Liver (tissue), 3 donors: ENCODE results near the gene TRIM41.

Experiments used
- EGR1 ChIP-seq, 2 donors: IDR thresholded peaks; 2 replicates each; pipeline ENCODE4 v1.6.1; 2016 to 2018; ENCODE audit warnings: antibody characterized with exemption in 2 of 2, low read depth in 2 of 2
- FOXA2 ChIP-seq: IDR thresholded peaks from 2 replicates; pipeline ENCODE4 v1.6.1; 2016; ENCODE audit warnings: antibody characterized with exemption
- GABPA ChIP-seq, 2 donors: IDR thresholded peaks in 1 of 2; conservative IDR thresholded peaks in 1 of 2; 2 replicates each; pipeline ENCODE4 v1.6.1; 2016; ENCODE audit warnings: antibody characterized with exemption in 2 of 2, mild to moderate bottlenecking in 1 of 2, moderate library complexity in 1 of 2
- HNF4A ChIP-seq, 2 donors: conservative IDR thresholded peaks; 2 replicates each; pipeline ENCODE4 v1.6.1; 2016; ENCODE audit warnings: antibody characterized with exemption in 2 of 2, mild to moderate bottlenecking in 2 of 2
- JUND ChIP-seq, 2 donors: IDR thresholded peaks; 2 replicates each; pipeline ENCODE4 v1.6.1; 2016; ENCODE audit warnings: antibody characterized with exemption in 2 of 2
- RAD21 ChIP-seq, 2 donors: IDR thresholded peaks; 2 replicates each; pipeline ENCODE4 v1.6.1; 2016; ENCODE audit warnings: antibody characterized with exemption in 2 of 2, mild to moderate bottlenecking in 2 of 2
- SP1 ChIP-seq: IDR thresholded peaks from 2 replicates; pipeline ENCODE4 v1.6.1; 2018; ENCODE audit warnings: antibody characterized with exemption, mild to moderate bottlenecking
- TAF1 ChIP-seq: conservative IDR thresholded peaks from 2 replicates; pipeline ENCODE4 v1.6.1; 2016; ENCODE audit warnings: antibody characterized with exemption, mild to moderate bottlenecking
- YY1 ChIP-seq: IDR thresholded peaks from 2 replicates; pipeline ENCODE4 v1.6.1; 2016; ENCODE audit warnings: antibody characterized with exemption, mild to moderate bottlenecking
- TF ChIP-seq, protein P1 (sequence below): fragments of 150-350 bp; IDR thresholded peaks from 2 replicates; pipeline ENCODE4 v1.5.1; 2017; ENCODE audit warnings: improper control_type of control experiment, low read depth, low read length; ENCODE audit not compliant: missing input control
- TF ChIP-seq, protein P2 (sequence below): IDR thresholded peaks from 2 replicates; pipeline ENCODE4 v1.6.1; 2016; ENCODE audit warnings: antibody characterized with exemption, mild to moderate bottlenecking
- TF ChIP-seq, protein P3 (sequence below): IDR thresholded peaks from 2 replicates; pipeline ENCODE4 v1.6.1; 2016; ENCODE audit warnings: antibody characterized with exemption
- donor health status: healthy.
- donor health status: healthy.

DNA sequence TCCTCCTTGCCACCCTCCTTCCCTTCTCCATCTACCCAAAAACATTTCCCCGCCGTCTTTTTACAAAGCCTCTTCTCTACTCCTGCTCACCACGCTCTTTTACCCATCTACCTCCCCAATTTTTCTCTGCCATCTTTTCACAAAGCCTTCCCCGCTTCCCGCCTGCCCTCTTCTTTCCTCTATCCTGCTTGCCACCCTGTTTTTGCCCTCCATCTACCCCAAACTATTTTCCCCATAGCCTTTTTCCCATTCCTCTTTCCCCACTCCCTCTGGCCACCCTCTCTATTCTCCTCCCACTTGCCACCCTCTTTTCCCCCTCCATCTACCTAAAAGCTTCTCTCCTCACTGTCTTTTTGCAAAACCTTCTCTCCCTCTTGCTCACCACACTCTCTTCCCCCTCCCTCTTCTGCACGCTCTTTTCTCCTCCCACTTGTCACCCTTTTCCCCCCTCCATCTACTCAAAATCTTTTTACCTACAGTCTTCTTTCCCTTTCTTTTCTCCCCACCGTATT lies 57.2 kb downstream of the TRIM41 start:
- TF ChIP-seq, protein P1, sequence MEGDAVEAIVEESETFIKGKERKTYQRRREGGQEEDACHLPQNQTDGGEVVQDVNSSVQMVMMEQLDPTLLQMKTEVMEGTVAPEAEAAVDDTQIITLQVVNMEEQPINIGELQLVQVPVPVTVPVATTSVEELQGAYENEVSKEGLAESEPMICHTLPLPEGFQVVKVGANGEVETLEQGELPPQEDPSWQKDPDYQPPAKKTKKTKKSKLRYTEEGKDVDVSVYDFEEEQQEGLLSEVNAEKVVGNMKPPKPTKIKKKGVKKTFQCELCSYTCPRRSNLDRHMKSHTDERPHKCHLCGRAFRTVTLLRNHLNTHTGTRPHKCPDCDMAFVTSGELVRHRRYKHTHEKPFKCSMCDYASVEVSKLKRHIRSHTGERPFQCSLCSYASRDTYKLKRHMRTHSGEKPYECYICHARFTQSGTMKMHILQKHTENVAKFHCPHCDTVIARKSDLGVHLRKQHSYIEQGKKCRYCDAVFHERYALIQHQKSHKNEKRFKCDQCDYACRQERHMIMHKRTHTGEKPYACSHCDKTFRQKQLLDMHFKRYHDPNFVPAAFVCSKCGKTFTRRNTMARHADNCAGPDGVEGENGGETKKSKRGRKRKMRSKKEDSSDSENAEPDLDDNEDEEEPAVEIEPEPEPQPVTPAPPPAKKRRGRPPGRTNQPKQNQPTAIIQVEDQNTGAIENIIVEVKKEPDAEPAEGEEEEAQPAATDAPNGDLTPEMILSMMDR, result no peak
- TF ChIP-seq, protein P2, sequence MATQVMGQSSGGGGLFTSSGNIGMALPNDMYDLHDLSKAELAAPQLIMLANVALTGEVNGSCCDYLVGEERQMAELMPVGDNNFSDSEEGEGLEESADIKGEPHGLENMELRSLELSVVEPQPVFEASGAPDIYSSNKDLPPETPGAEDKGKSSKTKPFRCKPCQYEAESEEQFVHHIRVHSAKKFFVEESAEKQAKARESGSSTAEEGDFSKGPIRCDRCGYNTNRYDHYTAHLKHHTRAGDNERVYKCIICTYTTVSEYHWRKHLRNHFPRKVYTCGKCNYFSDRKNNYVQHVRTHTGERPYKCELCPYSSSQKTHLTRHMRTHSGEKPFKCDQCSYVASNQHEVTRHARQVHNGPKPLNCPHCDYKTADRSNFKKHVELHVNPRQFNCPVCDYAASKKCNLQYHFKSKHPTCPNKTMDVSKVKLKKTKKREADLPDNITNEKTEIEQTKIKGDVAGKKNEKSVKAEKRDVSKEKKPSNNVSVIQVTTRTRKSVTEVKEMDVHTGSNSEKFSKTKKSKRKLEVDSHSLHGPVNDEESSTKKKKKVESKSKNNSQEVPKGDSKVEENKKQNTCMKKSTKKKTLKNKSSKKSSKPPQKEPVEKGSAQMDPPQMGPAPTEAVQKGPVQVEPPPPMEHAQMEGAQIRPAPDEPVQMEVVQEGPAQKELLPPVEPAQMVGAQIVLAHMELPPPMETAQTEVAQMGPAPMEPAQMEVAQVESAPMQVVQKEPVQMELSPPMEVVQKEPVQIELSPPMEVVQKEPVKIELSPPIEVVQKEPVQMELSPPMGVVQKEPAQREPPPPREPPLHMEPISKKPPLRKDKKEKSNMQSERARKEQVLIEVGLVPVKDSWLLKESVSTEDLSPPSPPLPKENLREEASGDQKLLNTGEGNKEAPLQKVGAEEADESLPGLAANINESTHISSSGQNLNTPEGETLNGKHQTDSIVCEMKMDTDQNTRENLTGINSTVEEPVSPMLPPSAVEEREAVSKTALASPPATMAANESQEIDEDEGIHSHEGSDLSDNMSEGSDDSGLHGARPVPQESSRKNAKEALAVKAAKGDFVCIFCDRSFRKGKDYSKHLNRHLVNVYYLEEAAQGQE, result no peak
- no peak for TF ChIP-seq TAF1
- no peak for TF ChIP-seq GABPA (IDR thresholded peaks at IDR 0.05 in 1 of 2, conservative IDR thresholded peaks at IDR 0.05 in 1 of 2)
- TF ChIP-seq YY1, result no peak
- TF ChIP-seq RAD21 (IDR thresholded peaks at IDR 0.05), result no peak
- TF ChIP-seq, protein P3, sequence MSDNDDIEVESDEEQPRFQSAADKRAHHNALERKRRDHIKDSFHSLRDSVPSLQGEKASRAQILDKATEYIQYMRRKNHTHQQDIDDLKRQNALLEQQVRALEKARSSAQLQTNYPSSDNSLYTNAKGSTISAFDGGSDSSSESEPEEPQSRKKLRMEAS, result no peak
- TF ChIP-seq JUND (IDR thresholded peaks at IDR 0.05), result no peak
- TF ChIP-seq SP1, result no peak
- no peak for TF ChIP-seq EGR1 (IDR thresholded peaks at IDR 0.05; ENCODE audit: low read depth in 2 of 2)
- no peak for TF ChIP-seq HNF4A (conservative IDR thresholded peaks at IDR 0.05)
- TF ChIP-seq FOXA2, result no peak
